ENCODE results near the gene OR7G1.

The OR7G1 gene

GRCh38 chr19:9115307-9115813 is at the start of gene OR7G1:
Gene OR7G1 (minus strand): TSS chr19:9115763. CDS start chr19:9115763, 0 bp downstream.
- DNase-seq (ENCODE audit: low read depth): no peak

GRCh38 chr19:9165261-9165660 is 49.7 kb upstream of the OR7G1 start:
- no peak for DNase-seq (ENCODE audit: low read depth)

- no peak for DNase-seq (ENCODE audit: low read depth)
Observed at GRCh38 chr19:9161427-9161826, 45.9 kb upstream of the OR7G1 start.

GRCh38 chr19:9159891-9160290 is 44.3 kb upstream of the OR7G1 start:
- no peak for DNase-seq (ENCODE audit: low read depth)

GRCh38 chr19:9156304-9156703 is 40.7 kb upstream of the OR7G1 start:
- DNase-seq (ENCODE audit: low read depth): no peak

- DNase-seq (ENCODE audit: low read depth): no peak
Observed at GRCh38 chr19:9155591-9155990, 40.0 kb upstream of the OR7G1 start.

GRCh38 chr19:9151367-9151766 is 35.8 kb upstream of the OR7G1 start:
- no peak for DNase-seq (ENCODE audit: low read depth)

- DNase-seq (ENCODE audit: low read depth): no peak
Observed at GRCh38 chr19:9150650-9151049, 35.1 kb upstream of the OR7G1 start.

GRCh38 chr19:9149997-9150396 is 34.4 kb upstream of the OR7G1 start:
- DNase-seq (ENCODE audit: low read depth): no peak

GRCh38 chr19:9148697-9149096 is 33.1 kb upstream of the OR7G1 start:
- DNase-seq (ENCODE audit: low read depth): no peak

GRCh38 chr19:9146882-9147281 is 31.3 kb upstream of the OR7G1 start:
- DNase-seq (ENCODE audit: low read depth): no peak

GRCh38 chr19:9144920-9145319 is 29.4 kb upstream of the OR7G1 start:
- no peak for DNase-seq (ENCODE audit: low read depth)

GRCh38 chr19:9140159-9140874 is 24.8 kb upstream of the OR7G1 start, which contains the start of gene ZNF317:
Gene ZNF317 (plus strand): TSS chr19:9140397. CDS start chr19:9156017, 15,620 bp downstream.
- DNase-seq (ENCODE audit: low read depth): peak; percentile 82

GRCh38 chr19:9139609-9140158 is 24.1 kb upstream of the OR7G1 start:
- DNase-seq (ENCODE audit: low read depth): no peak

- no peak for DNase-seq (ENCODE audit: low read depth)
Observed at GRCh38 chr19:9132422-9132821, 16.9 kb upstream of the OR7G1 start.

GRCh38 chr19:9130965-9131364 is 15.4 kb upstream of the OR7G1 start:
- DNase-seq (ENCODE audit: low read depth): no peak

- no peak for DNase-seq (ENCODE audit: low read depth)
Observed at GRCh38 chr19:9128171-9128570, 12.6 kb upstream of the OR7G1 start.

- DNase-seq (ENCODE audit: low read depth): no peak
Observed at GRCh38 chr19:9126900-9127405, 11.4 kb upstream of the OR7G1 start, which contains the start of gene OR7G3. Gene OR7G3 (minus strand): TSS chr19:9126950. CDS start chr19:9126950, 0 bp downstream.

GRCh38 chr19:9116547-9116946 is 984 bp upstream of the OR7G1 start:
- DNase-seq (ENCODE audit: low read depth): no peak

- DNase-seq (ENCODE audit: low read depth): no peak
Observed at GRCh38 chr19:9109959-9110358, 5.6 kb downstream of the OR7G1 start.

- DNase-seq (ENCODE audit: low read depth): no peak
Observed at GRCh38 chr19:9107375-9107774, 8.2 kb downstream of the OR7G1 start, which contains the start of gene OR7G2. Gene OR7G2 (minus strand): TSS chr19:9107475. CDS start chr19:9103243, 4,232 bp downstream.

- DNase-seq (ENCODE audit: low read depth): no peak
Observed at GRCh38 chr19:9086761-9087160, 28.8 kb downstream of the OR7G1 start, which contains the start of gene OR1M1. Gene OR1M1 (plus strand): TSS chr19:9087061. CDS start chr19:9093245, 6,184 bp downstream.

- no peak for DNase-seq (ENCODE audit: low read depth)
Observed at GRCh38 chr19:9078651-9079050, 36.9 kb downstream of the OR7G1 start.

All from stimulated activated CD8-positive, alpha-beta memory T cell treated with anti-CD3 and anti-CD28 coated beads, Interleukin-15, amount 100 ng/mL, for 1 hour (primary cell).